Esophagus muscularis mucosa (tissue), 4 donors: ENCODE data around the gene FAM120AOS.

Experiments
- EP300 ChIP-seq: sonication (generic); formaldehyde crosslinking; IDR thresholded peaks from one replicate; pipeline ENCODE4 v1.6.1; 2017; ENCODE audit warnings: antibody characterized with exemption
- POLR2A ChIP-seq: fragments of 450-650 bp; IDR thresholded peaks from one replicate; pipeline ENCODE4 v1.6.1; 2017; ENCODE audit warnings: antibody characterized with exemption, moderate library complexity, mild to moderate bottlenecking, low read depth
- POLR2AphosphoS5 ChIP-seq, 2 donors: sonication (generic); formaldehyde crosslinking; IDR thresholded peaks; one replicate each; pipeline ENCODE4 v1.6.1; 2017; ENCODE audit warnings: antibody characterized with exemption in 2 of 2
- TF ChIP-seq, protein P1 (sequence below), 3 experiments: fragments of 200-600 bp in 2 of 3; fragments of 450-650 bp in 1 of 3; sonication (generic) in 2 of 3; IDR thresholded peaks; one replicate each; pipeline ENCODE4 v1.5.1; 2017 to 2019; ENCODE audit warnings: antibody characterized with exemption in 3 of 3, mild to moderate bottlenecking in 2 of 3, moderate library complexity in 1 of 3

DNA sequence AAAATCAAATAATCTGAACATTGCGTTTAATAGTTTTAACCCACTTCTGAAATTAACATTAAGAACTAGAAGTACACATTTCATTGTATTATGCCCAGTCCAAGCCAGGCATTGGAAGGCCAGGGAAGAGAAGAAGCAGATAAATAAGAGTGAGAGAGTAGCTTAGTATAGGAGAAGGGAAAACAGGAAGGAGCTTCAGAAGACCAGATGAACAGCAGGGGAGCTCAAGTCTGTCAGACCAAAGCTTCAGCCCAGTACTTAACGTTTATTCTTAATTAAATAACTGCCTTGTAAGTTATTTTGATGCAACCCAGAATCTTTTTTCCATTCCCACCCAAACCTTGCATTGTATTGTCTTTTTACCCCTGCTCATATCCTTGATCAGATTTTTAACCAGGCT, 11.5 kb upstream of the FAM120AOS start:
- TF ChIP-seq, protein P1, sequence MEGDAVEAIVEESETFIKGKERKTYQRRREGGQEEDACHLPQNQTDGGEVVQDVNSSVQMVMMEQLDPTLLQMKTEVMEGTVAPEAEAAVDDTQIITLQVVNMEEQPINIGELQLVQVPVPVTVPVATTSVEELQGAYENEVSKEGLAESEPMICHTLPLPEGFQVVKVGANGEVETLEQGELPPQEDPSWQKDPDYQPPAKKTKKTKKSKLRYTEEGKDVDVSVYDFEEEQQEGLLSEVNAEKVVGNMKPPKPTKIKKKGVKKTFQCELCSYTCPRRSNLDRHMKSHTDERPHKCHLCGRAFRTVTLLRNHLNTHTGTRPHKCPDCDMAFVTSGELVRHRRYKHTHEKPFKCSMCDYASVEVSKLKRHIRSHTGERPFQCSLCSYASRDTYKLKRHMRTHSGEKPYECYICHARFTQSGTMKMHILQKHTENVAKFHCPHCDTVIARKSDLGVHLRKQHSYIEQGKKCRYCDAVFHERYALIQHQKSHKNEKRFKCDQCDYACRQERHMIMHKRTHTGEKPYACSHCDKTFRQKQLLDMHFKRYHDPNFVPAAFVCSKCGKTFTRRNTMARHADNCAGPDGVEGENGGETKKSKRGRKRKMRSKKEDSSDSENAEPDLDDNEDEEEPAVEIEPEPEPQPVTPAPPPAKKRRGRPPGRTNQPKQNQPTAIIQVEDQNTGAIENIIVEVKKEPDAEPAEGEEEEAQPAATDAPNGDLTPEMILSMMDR (IDR thresholded peaks at IDR 0.05), result no peak
- TF ChIP-seq POLR2A, result no peak
- no peak for TF ChIP-seq EP300
- no peak for TF ChIP-seq POLR2AphosphoS5 (IDR thresholded peaks at IDR 0.05)
